Inflammatory macrophage treated with lipopolysaccharide for 1 hour (primary cell): ENCODE results near the gene FBXO9.

Source experiments
- DNase-seq, 2 donors: peaks; one replicate each; pipeline ENCODE4 v3.0.0-alpha.2; 2020 to 2022

FBXO9 gene

DNA sequence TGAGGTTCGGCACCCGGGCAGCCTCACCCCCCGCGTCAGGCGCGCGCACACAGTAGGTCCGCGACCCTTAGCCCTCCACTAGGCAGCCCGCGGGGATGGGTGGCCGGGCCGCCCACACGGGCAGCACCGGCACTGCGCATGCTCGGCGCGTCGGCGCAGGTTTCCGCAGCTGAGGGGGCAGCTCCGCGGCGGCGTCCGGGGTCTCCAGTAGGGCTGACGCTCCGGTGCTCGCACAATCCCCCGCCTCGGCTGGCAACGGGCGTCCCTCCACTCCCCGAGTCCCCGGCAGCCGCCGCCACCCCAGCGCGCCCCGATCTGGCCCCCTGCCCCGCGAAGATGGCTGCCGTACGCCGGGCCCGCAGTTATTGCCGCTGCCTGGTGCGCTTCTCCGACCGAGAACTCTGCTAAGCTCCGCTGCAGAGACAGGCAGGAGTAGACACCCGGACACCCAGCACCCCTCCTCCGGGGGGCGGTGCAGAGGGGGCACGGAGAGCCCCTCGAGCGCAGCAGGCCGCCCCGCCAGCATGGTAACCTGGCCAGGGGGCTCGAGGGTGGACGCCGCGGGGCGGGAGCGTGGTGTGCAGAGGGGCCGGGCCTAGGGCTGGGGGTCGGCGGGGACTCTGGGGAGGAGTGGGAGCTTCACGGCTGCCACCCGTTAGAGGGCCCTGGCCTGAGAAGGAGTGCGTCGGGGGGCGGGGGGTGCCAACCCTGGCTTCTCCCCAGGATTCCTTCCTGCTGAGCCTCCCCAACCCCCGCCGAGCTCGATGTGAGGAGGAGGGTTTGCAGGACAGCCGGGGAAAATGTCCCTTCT, at the start of gene FBXO9:
FBXO9 (plus strand) TSS at position 139 of the 811 bp plus-strand sequence; CDS start at position 525, 386 bp downstream.
- peak; percentile 54 to 59 for DNase-seq

DNA sequence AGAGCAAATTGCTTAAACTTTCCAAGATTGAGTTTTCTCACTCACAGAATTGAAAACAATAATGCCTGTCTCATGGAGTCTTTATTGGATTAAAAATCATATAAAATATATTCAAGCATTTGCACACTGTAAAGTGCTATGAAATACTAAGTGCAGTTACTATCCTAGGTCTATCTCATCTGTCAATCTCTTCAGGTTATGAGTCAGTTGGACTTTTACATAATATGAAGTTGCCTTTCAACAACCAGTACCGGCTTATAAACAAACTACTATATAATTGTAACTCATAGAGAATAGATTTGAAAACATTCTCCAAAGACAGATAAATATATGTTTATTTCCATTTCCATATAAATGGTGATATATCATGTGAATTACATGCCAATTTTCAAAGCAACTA, 49.7 kb upstream of the FBXO9 start:
- no peak for DNase-seq

DNA sequence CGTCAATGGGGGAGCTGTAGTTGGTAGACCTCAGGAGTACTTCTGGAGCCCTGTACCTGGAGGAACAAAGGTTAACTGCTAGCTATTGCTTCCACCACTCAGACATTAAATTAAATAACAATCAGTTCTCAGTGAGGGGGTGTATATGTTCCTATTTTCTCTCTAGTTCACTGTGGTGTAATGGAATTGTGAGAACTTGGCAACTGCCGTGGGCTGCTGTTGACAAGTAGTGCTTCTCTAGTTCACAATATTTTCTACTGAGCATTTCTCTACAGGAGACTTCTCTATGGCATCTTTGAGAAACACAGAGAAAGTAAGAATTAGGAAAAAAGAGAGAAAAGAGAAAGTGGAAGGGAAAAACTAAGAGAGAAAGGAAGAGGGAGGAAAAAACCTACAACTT, 46.8 kb upstream of the FBXO9 start:
- DNase-seq = peak in 1 of 2 donors; percentile 28

DNA sequence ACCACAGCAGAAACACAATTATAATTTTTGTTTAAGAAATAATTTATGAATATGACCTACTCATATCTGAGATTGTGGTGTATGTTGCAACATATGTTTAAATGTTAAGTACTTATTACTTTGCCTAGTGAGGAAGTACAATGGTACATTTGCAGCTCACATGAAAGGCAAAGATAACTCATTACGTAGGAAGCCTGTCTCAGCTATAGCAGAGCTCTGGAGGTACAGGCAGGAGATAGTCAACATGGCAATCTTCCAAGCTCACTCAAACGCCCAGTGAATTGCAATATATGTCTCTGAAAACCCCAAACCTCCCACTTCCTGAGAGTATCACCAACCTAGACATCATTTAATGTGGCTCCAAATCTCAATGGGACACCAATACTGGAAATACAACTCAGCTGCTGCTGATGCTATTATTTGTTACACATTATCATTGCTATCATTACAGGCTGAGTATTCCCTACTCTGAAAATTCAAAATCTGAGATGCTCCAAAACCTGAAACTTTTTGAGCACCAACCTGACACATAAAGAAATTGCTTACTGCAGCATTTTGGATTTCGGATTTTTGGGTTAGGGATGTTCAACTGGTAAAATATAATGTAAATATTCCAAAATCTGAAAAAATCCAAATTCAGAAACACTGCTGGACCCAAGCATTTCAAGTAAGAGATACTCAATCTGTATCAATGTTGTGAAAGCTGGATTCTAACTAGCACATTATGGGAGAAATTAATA, 45.0 kb upstream of the FBXO9 start:
- no peak for DNase-seq

DNA sequence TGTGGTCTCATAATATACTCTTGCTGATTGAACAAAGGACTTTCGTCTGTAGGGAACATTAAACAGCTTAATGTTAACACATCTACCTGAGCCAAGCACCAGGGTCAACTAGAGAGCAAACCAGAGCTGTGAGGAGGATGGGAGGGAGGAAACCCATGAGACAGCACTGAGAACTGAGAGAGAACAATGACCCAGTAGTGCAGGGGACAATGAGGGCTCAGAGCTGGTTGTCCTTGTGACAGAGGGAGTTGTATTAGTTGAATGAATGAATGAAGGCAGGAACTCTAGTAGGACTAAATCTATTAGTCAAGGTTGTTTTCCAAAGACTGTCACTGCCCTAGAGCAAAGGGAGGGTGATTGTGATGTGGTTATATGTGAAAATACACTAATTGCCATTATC, 41.9 kb upstream of the FBXO9 start:
- no peak for DNase-seq

DNA sequence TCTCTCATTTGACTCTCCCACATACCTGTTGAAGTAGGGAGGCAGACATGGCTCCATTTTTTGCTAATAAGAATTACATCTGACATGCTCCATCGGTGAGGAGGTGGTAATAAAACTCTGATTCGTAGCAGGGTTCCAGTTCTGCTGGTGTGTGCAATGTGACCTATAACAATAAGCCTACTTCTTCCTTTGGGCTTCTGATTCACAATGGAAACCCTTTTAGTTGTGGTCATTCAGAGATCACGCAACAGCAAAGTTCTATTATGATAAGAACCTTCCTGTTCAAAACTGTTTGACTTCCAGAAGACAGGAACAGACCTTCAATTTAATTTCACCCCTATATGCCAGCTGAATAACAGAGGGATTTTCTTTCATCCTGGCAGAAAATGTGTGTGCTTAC, 38.7 kb upstream of the FBXO9 start:
- DNase-seq = no peak

DNA sequence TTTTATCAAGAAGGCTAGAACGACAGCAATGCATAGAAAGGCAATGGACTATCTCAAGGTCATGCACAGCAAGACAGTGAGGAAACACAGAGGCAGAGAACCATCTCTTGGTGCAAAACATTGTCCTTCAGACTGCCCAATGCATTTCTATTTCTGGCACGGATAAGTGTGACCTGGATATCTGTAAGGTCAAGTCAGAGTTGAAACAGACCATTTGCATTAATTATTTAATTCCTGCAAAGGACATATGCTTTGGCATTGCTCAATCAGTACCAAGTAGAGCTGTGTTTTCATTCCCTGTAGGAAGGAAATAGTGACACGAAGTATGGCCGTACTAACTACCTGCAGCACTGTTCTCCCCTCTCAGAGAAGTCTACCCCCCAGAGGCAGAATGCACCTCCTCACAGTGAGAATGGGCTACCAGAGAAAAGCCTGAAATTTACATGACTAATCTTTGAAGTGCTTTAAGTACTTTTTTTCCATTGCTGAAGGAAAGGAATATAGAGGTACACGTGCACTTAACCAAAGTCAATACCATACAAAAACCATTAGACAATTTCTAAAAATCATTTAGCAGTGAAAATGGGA, 38.0 kb upstream of the FBXO9 start:
- no peak for DNase-seq

DNA sequence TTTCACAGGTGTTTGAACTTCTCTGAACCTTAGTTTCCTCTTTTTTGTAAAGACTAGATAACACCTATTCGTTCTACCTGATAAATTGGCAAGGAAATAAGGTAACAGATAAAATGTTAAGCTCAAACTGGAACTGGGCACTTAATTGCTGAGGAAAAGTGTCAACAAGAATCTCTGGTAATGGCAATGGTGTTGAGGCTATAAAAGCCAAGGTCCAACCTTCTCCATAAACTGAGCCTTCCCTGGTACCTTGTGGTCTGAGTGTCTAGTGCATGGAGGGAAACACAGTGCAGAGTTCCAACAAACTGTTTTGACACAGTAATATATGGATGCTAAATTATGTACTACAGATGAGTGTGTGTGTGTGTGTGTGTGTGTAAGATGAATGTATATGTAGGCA, 36.7 kb upstream of the FBXO9 start:
- DNase-seq = no peak

DNA sequence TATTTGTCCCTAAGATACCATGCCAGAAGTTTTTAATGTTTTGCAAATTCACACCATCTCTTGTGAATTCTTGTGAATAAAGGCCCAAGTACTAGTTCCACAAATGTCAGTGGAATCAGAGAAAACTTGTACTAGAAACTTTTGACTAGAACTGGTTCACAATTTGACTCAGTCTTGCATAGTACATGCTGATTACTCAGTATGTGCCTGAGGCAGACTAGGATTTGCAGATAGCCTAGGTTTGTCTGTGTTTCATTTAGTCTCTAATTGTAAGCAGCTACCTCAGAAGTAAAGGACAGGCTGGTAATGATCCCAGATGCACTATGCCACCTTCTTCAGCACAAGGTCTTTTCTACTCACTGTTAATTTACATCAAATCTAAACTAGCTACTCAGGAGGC, 35.9 kb upstream of the FBXO9 start:
- no peak for DNase-seq

DNA sequence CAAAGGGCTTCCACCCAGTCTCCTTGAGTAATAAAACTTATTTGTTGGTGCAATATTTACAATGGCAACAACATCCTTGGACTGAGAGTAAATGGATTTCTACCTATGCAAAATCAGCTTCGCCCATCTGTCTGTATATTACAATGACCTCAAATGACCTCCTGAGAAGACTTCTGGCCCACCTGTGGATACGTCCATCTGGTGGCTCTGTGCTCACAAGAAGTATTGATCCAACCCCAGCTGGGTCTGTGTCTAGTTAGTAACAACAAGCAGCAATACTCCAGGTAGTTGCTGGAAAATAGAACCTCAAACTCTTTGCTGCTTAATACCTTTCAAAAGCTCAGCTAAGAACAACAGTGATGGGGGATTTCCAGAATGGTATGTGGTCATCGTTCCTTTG, 35.4 kb upstream of the FBXO9 start:
- DNase-seq = no peak

DNA sequence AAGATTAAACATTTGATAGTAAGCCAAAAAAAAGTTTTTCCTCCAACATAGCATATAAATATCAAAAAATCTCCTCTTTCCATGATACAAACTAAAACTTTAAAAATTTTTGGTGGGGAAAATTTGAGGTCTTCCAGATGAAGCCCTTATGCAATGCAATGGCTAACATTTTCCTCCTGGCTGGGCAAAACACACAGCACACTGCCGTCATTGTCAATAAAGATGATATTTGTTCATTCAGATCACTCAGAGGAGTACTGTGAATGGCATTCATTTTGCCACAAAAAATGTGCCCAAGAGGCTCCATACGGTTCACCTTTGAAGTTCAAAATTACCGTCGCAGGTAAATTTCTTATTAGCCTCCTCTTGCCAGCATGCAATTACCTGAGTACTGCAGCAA, 33.9 kb upstream of the FBXO9 start:
- no peak for DNase-seq

DNA sequence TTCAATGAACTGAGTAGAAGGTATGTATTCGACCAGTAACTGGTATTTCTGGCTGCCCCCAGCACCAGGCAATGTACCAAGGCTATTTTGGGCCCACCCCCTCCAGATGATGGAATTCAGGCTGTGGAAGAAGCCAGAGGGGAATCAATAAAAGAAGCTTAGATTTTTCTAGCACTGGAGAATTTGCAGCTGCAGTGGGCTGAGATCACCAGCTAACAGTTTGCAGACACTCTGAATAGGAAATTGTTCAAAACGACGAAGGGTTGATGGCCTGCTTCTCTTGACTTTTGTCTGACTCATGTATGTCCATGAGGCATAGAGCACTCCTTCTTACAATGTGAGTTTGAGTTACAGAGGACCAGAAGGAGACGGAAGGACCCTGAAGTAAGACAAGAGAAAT, 32.4 kb upstream of the FBXO9 start:
- no peak for DNase-seq

DNA sequence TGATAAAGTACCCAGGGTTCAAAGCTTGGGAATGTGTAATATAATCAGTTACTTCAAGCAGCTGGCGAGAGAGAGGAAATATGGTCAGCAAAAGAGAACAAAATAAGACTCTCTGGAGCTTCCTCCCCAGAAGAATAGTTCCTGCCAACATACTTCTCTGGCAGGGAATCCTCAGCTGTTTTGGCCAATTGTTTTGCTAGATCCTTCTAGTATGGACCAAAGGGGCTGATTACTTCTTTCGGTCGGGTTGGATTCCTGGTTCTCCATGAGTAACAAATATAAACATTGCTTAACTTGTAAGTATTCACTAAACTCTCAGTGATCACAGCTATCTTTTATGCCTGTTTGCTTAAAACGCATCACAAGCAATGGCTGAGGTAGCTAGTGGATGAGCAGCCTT, 31.4 kb upstream of the FBXO9 start:
- no peak for DNase-seq

DNA sequence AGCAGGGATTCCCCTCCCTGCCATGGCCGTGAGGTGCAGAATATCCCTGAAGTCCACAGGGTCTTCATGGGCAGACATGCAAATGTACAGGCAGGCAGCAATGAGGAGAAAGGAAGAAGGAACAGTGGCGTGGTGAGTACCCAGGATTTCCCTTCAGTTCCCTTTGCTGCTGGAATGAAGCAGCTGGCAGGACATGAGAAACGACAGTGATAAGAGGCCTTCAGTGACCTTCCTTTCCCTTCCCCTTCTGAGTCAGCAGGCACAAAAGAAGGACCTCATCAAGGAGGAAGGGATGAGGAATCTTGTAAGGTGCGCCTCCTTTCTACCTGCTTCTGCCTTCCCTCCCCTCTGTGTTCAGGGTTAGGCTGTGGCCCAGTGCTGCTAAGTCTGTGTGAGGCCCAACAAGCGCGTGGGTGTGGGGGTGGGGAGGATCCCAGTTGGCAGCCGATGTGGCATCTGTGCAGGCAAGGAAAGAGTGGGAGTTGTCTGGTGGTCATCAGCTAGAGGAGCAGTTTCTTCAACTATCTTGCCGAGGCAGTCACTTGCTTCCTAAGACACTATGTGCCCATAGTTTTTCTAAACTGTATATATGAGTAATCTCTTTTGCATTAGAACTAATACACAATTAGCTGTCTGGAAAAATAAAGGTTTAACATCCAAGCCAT, 29.5 kb upstream of the FBXO9 start:
- DNase-seq = no peak

DNA sequence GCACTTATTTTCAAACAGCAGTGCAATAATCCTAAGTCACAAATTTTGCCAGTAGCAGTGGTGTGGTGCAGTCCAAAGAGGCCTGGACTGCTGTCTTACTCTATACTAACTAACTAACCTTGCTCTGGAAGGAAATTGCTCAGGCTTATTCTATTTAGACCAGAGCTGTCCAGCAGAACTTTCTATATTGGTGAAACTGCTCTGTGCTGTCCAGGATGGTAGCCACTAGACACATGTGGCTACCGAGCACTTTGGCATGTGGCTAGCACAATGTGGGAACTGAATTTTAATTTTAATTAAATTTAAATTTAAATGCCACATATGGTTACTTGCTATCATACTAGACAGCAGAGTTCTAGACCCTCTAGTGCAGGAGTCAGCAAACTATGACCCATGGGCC, 27.1 kb upstream of the FBXO9 start:
- no peak for DNase-seq

DNA sequence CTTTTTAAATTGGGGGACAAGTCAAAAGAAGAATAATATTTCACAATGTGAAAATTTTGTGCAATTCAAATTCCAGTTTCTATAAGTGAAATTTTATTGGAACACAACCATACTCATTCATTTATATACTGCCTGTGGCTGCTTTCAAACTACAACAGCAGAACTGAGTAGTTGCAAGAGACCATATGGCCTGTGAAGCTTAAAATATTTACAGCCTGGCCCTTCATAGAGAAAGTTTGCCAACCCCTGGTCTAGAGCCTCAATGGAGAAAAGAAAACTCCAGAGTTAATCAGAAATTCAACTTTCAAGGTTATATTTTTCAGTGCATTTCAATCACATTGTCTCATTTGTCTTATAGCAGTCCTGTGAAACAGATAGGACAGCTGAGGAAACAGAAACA, 26.6 kb upstream of the FBXO9 start:
- DNase-seq = no peak

DNA sequence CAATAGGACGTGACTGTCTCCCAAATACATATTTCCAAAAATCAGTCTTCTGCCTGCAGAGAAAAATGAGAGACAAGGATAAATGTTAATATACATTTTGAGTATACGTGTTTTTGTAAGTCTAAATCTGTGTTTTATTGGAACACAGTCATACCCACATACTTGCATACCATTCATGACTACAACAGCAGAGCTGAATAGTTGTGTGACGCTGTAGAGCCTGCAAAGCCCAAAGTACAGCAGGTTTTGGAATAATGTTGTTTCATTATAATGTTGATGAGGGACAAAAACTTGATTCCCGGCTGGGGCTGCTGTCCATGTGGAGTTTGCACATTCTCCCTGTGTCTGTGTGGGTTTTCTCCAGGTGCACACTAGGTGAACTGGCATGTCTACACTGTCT, 23.8 kb upstream of the FBXO9 start:
- DNase-seq = no peak

DNA sequence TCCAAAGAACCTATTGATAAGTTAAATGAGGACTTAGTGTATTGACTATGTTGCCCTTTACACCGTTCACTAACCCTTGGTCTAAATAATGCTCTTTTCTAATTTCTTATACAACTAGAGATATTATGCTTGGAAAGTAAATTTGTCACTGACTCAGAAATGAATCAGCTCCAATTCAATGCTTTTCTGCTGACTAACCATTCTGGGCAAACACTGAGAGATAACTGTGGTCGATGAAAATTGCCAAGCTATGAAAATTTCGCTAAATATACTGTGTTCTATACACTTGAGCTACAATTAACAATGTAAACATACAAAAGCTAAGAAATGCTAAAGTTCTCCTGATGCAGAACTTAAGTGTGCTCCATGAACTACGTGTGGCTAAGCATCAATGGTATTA, 23.1 kb upstream of the FBXO9 start:
- DNase-seq = no peak

DNA sequence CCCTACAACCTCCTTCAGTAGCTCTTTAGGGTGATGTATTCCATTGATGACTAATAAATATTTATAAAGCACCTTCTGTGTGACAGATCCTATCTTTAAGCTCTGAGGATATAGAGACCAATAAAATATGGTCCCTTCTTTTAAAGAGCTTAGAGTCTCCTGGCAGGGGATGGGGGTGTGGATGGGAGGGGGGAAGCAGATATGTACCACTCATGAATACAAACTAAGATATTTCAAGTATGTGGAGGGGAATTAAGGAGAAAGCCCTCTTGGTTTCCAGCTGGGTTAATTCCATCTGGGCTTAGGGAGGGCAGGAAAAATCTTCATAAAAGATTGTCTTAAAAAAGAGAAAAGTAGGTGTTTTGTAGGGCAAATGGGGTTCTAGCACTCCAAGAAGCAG, 21.6 kb upstream of the FBXO9 start:
- DNase-seq = no peak

DNA sequence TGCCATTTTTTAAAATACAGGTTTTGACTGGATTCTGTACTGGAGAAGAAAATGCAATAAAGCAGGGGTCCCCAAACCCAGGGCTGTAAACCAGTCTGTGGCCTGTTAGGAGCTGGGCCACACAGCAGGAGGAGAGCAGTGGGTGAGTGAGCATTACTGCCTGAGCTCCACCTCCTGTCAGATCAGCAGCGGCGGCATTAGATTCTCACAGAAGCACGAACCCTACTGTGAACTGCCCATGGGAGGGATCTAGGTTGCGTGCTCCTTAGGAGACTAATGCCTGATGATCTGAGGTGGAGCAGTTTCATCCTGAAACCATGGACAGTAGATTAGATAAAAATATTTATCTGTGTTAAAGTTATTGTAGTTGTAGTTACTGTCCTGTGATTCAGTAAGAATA, 21.1 kb upstream of the FBXO9 start:
- no peak for DNase-seq

DNA sequence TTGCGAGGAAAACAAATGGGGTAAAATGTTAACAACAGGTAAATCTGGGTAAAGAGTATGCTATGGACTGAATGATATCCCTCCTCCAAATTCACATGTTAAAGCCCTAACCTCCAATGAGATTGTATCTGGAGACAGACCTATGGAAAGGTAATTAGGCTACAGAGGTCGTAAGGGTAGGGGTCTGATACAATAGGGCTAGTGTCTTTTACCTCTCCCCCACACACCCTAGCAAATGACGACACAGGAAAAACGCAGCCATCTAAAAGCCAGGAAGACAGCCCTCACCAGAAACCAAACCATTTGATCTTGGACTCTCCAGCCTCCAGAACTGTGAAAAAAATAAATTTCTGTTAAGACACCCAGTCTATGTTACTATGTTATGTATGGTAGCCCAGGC, 20.6 kb upstream of the FBXO9 start:
- DNase-seq = no peak

DNA sequence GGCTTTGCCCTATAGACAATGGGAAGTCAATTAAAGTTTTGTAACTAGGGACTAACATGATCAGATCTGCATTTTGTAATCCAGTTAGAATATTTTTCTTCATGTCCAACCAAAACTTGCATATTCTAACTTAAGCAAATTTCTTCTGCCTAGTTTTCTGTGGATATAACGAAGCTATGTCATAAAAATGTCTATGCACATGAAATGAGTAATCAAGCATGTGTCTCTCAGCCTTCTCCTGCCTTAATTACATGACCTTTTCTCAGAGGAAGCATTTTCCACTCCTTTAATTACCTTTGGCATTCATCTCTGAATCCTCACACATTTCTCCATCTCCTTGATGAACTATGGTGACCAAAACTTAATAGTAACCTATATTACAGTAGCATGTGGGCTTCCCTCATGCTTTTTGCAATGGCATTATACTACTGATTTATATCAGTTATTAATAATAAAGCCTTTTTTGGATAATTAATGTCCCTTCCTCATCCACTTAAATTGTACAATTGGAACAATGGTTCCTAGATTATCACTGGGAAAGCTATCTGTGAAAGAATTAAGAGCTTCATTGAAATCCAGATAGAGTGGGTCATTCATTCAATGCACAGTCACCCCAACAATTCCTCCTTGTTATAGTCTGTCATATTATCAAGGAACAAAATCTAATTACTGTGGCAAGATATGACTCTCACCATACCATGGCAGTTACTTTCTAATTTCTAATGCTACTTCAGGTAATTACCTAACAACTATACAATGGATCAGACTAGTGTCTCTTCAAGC, 19.1 kb upstream of the FBXO9 start:
- no peak for DNase-seq
